Measurements from ENCODE around the gene KLF16. TPM values are rescaled to one million over a fixed set of nuclear protein-coding genes. Genes with fewer than 3 reads are reported as not detected.

Gene KLF16
- total and polyA plus RNA-seq, 2 experiments from 2014 or later: 6.4 to 16.0 TPM

- DNase-seq (ENCODE audit: low spot score): no peak
- peak overlapping the region; percentile 86 for H3K4me2 ChIP-seq
- H3K4me1 ChIP-seq (ENCODE audit: insufficient read depth): peaks cover 10% of the 10 kb centered on the region
- H2AFZ ChIP-seq: no peak overlapping the region
- TF ChIP-seq EZH2 (IDR thresholded peaks at IDR 0.05; ENCODE audit: borderline replicate concordance): no peak
- no peak for TF ChIP-seq EZH2phosphoT487 (IDR thresholded peaks at IDR 0.05; ENCODE audit: low read depth, severe bottlenecking, unreplicated experiment)
- TF ChIP-seq CTCF (IDR thresholded peaks at IDR 0.05; ENCODE audit: poor library complexity): no peak
- H3K27me3 ChIP-seq: no peaks in the 10 kb centered on the region
- no peaks in the 10 kb centered on the region for H3K9me3 ChIP-seq (ENCODE audit: low read depth)
- WGBS (ENCODE audit: low lambda C conversion rate, missing lambda C conversion rate): 88% methylated on average over 28 of the region's 29 CpGs
- H3K79me2 ChIP-seq: peaks cover 64% of the 10 kb centered on the region
- H3K9me2 ChIP-seq (replicated peaks; ENCODE audit: insufficient read depth): no peaks in the 10 kb centered on the region
- no peaks in the 10 kb centered on the region for H3K36me3 ChIP-seq (replicated peaks; ENCODE audit: insufficient read depth, low read depth)
- H3K4me3 ChIP-seq: peak overlapping the region; percentile 97
- peaks cover 62% of the 10 kb centered on the region for H4K20me1 ChIP-seq (ENCODE audit: insufficient read depth, poor library complexity, severe bottlenecking)
- peak overlapping the region; percentile 100 for H3K27ac ChIP-seq
Observed at GRCh38 chr19:1846517-1847204, 16.7 kb downstream of the KLF16 start.

GRCh38 chr19:1845642-1846041, 17.7 kb downstream of the KLF16 start:
- H3K9me2 ChIP-seq (replicated peaks; ENCODE audit: insufficient read depth): no peaks in the 10 kb centered on the region
- DNase-seq (ENCODE audit: low spot score): no peak

GRCh38 chr19:1845125-1845515, 18.3 kb downstream of the KLF16 start:
- TF ChIP-seq EZH2phosphoT487 (IDR thresholded peaks at IDR 0.05; ENCODE audit: low read depth, severe bottlenecking, unreplicated experiment): no peak
- no peak for TF ChIP-seq EZH2 (IDR thresholded peaks at IDR 0.05; ENCODE audit: borderline replicate concordance)
- TF ChIP-seq CTCF (IDR thresholded peaks at IDR 0.05; ENCODE audit: poor library complexity): no peak
- H3K9me2 ChIP-seq (replicated peaks; ENCODE audit: insufficient read depth): no peaks in the 10 kb centered on the region
- H3K36me3 ChIP-seq (replicated peaks; ENCODE audit: insufficient read depth, low read depth): no peaks in the 10 kb centered on the region
- no peak overlapping the region for H3K4me3 ChIP-seq
- 93% methylated on average over 16 of the region's 16 CpGs for WGBS (ENCODE audit: low lambda C conversion rate, missing lambda C conversion rate)
- H4K20me1 ChIP-seq (ENCODE audit: insufficient read depth, poor library complexity, severe bottlenecking): peaks cover 76% of the 10 kb centered on the region
- H3K27ac ChIP-seq: no peak overlapping the region
- DNase-seq (ENCODE audit: low spot score): no peak
- peaks cover 10% of the 10 kb centered on the region for H3K4me1 ChIP-seq (ENCODE audit: insufficient read depth)
- no peak overlapping the region for H2AFZ ChIP-seq
- H3K4me2 ChIP-seq: no peak overlapping the region
- peaks cover 79% of the 10 kb centered on the region for H3K79me2 ChIP-seq
- no peaks in the 10 kb centered on the region for H3K9me3 ChIP-seq (ENCODE audit: low read depth)
- H3K27me3 ChIP-seq: no peaks in the 10 kb centered on the region

More at GRCh38 chr19:1845642-1846041, 17.7 kb downstream of the KLF16 start:
- peaks cover 74% of the 10 kb centered on the region for H3K79me2 ChIP-seq
- H3K27me3 ChIP-seq: no peaks in the 10 kb centered on the region
- peak overlapping the region; percentile 86 for H3K4me2 ChIP-seq
- H3K4me3 ChIP-seq: no peak overlapping the region
- TF ChIP-seq EZH2 (IDR thresholded peaks at IDR 0.05; ENCODE audit: borderline replicate concordance) (no peak), EZH2phosphoT487 (IDR thresholded peaks at IDR 0.05; ENCODE audit: low read depth, severe bottlenecking, unreplicated experiment) (no peak), CTCF (IDR thresholded peaks at IDR 0.05; ENCODE audit: poor library complexity) (no peak)
- H3K36me3 ChIP-seq (replicated peaks; ENCODE audit: insufficient read depth, low read depth): no peaks in the 10 kb centered on the region
- 95% methylated on average over 11 of the region's 11 CpGs for WGBS (ENCODE audit: low lambda C conversion rate, missing lambda C conversion rate)
- no peak overlapping the region for H2AFZ ChIP-seq
- peaks cover 10% of the 10 kb centered on the region for H3K4me1 ChIP-seq (ENCODE audit: insufficient read depth)
- H3K9me3 ChIP-seq (ENCODE audit: low read depth): no peaks in the 10 kb centered on the region
- no peak overlapping the region for H3K27ac ChIP-seq
- peaks cover 70% of the 10 kb centered on the region for H4K20me1 ChIP-seq (ENCODE audit: insufficient read depth, poor library complexity, severe bottlenecking)

Measured in hepatocyte (in vitro differentiated cells).